ENCODE measurements around the gene CCDC57. TPM values are rescaled to one million over a fixed set of nuclear protein-coding genes. Genes with fewer than 3 reads are reported as not detected.
A peak's percentile ranks its signal among the peaks of the same experiment; 100 is the strongest.

The CCDC57 gene
- polyA plus RNA-seq, 1 donor, result 29.9 TPM

- no peak for DNase-seq
Observed at GRCh38 chr17:82118168-82118814, 94.4 kb downstream of the CCDC57 start.

GRCh38 chr17:82117139-82118090 is 95.2 kb downstream of the CCDC57 start:
- no peak for DNase-seq

- no peak for DNase-seq
Observed at GRCh38 chr17:82116246-82116645, 96.4 kb downstream of the CCDC57 start.

DNA sequence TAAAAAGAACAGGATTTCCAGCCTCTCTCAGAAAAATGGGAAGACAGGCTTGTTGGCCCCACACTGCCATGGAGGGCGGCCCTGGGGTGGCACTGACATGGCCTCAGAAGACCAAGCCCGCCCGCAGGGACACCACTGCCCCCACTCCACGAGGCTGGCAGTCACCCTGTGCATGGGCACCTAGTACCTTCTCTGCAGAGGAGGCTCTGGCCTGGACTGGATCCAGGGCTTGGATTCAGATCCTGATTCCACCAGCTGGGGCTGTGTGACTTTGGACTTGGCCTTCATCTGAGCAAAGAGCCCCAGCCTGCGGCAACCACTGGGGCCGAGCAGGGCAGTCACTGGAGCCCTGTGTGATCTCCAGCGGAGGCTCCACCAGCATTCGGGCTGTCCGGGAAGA is 97.8 kb downstream of the CCDC57 start:
- DNase-seq, result no peak

GRCh38 chr17:82114447-82114846 is 98.2 kb downstream of the CCDC57 start:
- no peak for DNase-seq

- DNase-seq, result no peak
Observed at GRCh38 chr17:82113941-82114340, 98.7 kb downstream of the CCDC57 start.

- DNase-seq, result no peak
Observed at GRCh38 chr17:82113422-82113821, 99.2 kb downstream of the CCDC57 start.

DNA sequence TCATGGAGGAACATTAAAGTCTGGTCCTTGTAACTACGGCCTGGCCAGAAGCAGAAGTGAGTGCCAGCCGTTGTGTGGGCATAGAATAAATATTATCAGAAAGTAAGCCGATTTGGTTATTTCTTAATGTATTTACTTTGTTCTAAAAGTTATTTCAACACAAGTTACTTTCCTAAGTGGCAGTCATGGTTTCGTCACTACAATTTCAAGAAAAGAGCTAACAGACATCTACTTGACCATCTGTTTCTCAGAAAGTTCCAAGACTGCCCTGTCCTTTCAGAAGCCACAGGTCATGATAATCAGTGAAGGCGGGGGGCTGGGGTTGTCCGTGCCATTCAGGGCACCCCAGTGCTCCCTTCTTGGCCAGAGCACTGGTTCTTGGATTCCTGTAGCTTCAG is 99.7 kb downstream of the CCDC57 start:
- DNase-seq, result no peak

DNA sequence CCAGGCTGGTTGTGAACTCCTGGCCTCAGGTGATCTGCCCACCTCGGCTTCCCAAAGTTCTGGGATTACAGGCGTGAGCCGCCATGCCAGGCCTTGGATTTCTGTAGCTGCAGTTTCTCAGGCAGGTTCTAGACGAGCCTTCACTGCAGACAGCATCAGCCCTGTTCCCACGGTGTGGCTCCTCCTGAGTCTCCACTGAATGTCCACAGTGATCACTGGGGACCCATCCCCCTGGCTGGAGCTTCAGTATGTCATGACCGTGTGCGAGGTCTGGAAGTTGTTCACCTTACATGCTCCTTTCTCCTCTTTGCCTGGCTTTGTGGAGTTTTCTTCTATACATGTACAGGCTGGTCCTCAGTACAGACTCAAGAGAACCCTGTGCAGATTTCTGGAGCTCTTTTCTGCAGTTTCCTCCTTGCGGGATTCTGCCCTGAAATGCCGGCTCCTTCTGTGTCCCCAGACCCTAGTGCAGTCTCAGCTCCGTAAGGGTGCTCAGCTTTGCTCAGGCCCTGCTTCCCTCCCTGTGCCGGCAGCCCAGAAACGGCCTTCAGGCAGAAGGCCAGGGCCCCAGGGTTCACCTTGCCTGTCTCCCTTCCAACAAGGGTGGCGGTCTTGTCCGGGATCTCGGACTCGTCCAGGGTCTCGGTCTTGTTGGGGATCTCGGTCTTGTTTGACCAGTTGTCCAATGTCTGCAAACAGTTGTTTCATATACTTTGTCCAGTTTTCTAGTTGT is 100.3 kb downstream of the CCDC57 start:
- DNase-seq, result no peak

DNA sequence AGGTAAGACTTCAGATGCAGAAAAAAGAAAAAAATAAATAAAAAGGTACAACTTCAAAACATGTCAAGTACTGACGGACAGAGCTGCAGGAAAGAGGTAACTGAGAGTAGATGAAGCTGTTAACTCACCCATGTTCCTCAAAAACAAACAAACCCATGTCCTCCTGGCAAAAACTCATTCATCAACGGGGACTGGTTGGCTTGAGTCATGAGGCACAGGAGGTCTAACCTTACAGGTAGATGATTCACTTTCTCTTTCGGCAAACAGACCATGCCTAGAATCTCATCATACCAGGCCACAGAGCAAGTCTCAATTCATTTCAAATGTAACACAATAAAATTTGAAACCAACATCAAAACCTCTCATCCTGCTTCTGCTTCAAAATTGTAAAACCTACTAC is 102.3 kb downstream of the CCDC57 start:
- DNase-seq, result no peak

- no peak for DNase-seq
Observed at GRCh38 chr17:82108961-82109475, 103.6 kb downstream of the CCDC57 start.

DNA sequence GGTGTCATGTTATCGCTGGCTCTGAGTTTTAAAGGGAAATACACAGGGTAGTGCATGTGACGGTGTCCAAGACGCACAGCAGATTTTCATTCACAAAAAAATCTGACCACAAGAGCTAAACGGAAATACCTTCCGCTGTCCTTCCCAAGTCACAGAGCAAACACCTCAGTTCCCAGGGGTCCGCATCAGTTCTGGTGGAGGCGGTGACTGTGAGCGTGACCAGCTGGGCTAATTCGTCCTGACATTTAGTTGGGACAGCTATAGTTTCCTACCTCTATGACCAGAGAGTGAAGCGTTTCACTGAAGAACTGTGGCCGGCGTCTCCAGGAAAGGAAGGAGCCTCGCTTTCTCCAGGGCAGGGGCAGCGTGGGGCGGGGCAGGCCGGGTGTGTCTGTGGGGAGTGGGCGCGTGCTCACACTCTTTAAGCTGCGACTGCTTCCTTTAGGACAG is 104.1 kb downstream of the CCDC57 start:
- DNase-seq, result no peak

GRCh38 chr17:82108038-82108437 is 104.6 kb downstream of the CCDC57 start:
- DNase-seq, result no peak

DNA sequence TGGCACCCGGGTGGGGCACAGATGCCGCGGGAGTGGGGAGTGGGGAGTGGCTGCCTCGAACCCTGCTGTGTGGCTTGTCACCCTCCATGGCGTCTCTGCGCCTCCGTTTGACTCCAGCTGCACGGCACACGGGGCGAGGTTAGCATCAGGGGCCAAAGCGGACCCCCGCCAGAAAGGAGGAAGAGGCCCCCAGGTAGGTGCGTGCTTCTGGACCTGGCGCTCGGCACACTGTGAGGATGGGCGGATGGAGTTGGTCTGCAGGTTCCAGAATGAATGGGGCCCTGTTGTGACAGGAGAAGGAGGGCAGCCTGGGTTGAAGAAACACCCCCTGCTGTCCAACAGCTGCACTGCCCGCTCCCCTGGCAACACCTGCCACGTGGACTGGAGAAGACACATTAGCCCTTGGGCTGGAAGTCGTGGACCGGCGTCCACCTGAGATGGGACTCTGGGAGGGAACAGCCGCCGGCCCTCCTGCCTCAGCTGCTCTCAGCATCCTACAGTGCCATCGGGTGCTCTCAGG is 105.2 kb downstream of the CCDC57 start:
- DNase-seq, result no peak

DNA sequence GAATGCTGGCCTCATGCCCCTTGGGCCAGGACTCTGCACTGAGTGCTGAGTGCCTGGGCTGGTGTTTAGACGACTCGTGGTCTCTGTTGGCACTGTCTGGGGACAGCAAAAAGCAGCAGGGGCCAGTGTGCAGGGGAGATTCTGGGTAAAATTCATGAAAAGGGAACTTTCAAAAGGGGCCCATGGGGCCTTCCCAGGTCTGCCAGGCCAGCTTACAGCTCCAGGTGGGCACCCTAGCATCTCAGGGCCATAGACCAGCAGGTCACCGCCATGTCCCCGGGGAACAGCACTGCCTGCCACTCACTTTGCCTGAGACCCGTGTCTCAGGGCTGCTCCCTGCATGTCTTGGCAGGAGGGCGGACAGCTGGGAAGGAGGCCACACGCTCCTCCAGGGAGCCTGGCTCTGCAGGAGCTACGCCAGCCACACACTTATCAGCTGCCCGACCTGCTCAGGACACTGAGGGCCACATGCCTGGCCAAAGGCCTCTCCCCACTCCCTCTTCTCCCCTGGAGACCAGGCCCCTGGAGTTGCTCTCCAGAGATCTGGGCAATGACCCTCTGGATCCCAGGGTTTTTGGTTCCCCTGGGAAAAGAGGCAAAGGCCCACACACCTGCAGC is 105.8 kb downstream of the CCDC57 start:
- no peak for DNase-seq

DNA sequence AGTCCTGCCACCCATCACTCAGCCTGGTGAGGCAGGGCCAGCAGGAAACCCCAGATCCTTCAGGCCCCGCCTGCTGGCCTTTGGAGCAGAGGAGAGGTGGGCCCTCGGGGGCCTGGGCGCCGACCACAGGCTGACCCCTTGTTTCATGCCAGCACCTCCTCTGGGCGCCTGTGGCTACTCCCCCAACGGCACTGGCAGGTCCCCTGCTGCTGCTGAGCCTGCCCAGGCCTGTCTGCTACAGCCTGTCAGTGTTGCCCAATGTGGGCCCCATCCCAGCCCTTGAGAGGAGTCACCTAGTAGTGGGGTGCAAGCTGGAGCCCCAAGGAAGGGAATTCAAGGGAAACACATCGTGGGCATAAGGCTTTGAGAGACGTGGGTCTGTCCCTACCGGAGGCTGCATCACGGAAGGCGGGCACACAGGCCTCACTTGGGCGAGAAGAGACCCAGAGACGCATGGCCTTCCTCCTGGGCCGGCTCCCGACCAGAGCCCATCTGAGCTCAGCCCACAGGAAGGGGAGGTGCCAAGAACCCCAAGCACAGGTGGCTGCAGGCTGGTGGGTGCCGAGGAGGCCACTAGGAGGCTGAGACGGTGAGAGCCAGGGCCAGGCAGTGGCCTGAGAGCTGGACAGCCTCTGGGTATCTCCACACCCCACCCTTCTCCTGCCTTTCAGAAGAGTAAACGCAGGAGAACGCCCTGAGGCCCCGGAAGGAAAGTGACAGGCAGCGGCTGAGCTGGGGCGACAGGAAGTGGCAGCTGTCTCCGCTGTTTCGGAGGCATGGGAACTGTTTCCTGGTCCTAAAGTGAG is 106.6 kb downstream of the CCDC57 start:
- DNase-seq, result peak; percentile 43

DNA sequence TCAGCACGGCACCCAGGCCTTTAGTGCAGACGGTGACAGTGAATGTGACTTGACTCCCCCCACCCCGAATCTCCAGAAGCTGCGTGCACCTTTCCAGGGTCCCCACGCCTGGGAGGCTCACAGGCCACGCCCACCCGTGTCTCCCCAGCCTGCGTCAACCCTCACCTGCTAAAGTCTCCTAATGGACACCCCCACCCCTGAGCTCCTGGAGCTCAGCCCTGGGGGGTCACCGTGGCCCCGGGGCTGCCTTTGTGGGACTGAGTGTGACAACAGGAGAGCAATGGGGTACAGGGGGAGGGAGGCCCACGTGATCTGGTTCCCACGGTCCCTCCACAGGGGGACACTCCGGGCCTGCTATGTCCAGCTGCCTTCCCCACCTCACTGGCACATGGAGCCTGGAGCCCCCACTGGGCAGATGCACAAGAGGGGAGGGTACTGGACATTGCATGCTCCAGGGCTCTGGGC is 107.2 kb downstream of the CCDC57 start:
- DNase-seq, result no peak

GRCh38 chr17:82104797-82105416 is 107.7 kb downstream of the CCDC57 start:
- no peak for DNase-seq

DNA sequence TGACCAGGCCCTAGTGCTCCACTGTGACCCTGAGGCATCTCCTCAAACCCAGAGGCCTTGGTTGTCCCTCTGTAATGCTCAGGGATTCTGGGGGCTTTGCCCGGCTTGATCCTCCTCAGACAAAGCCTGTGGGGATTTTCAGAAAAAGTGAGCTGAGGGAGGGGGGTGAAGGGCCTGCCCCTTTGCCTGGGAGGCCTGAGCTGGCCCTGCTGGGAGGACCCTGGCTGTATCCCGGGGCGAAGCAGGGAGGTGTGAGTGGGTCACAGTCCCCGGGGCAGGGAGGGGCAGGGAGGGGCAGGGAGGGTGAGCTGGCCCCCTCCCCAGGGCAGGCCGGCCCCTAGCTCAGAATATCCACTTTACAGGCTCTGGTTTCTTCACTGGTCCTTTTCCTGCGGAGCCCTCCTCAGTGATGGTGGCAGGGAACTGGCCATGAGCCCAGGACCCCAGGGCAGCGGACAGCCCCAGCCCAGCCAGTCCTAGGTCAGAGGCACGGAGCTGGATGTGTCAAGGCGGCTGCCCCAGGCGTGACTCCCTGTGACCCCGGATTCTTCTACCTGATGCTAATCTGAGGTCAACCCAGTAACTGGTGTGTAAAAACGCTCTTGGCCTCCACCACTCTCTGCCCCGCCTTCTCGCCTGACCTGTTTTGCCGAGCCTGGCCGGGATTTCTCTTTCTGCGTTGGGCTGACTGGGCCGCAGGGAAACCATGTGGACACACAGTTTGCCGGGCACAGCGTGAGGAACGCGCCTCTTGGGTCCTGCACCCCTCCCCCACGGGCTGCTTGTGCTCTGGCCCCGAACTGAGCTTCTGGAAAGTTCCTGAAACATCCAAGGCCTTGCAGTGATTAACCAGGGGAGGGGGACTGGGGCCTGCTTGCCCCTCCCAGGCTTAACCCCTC is 108.8 kb downstream of the CCDC57 start:
- peak; percentile 66 for DNase-seq

Data from hindlimb muscle (tissue), 1 donor.